ENCODE data around the gene PHYHIPL. TPM values are rescaled to one million over a fixed set of nuclear protein-coding genes. Genes with fewer than 3 reads are reported as not detected.

Gene PHYHIPL
- polyA plus RNA-seq (ENCODE audit: insufficient read length in 3 of 3): 10 to 100 TPM; 16.8 to 18.0 (median 17.2) TPM

GRCh38 chr10:59176241-59177030 is at the start of gene PHYHIPL:
PHYHIPL (plus strand) TSS chr10:59176643; CDS start chr10:59176854, 211 bp downstream.
- DNase-seq (ENCODE audit: low read depth in 3 of 3, low spot score in 2 of 3): no peak

- DNase-seq (ENCODE audit: low read depth in 3 of 3, low spot score in 2 of 3): no peak
Observed at GRCh38 chr10:59126991-59127390, 49.5 kb upstream of the PHYHIPL start.

GRCh38 chr10:59127991-59128390 is 48.5 kb upstream of the PHYHIPL start:
- DNase-seq (ENCODE audit: low read depth in 3 of 3, low spot score in 2 of 3): no peak

DNA sequence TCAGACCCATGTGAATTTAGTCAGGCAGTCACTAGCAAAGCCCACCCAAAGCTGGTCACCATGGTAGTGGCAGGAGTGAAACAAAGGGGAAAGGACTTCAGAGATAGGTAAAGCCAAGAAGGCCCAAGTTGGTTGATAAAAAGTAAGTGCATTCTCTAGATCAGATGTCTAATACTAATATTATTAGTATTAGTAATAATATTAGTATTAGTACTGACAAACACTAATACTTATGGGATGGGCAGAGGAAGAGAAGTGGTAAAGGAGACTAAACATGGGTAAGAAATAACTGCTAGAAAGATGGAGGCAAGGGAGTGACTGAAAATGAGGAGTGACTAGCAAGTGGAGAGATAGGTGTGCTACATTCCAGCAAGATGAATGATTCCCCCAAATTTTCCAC is 46.6 kb upstream of the PHYHIPL start:
- no peak for DNase-seq (ENCODE audit: low read depth in 3 of 3, low spot score in 2 of 3)

GRCh38 chr10:59131666-59132065 is 44.8 kb upstream of the PHYHIPL start:
- DNase-seq (ENCODE audit: low read depth in 3 of 3, low spot score in 2 of 3): no peak

DNA sequence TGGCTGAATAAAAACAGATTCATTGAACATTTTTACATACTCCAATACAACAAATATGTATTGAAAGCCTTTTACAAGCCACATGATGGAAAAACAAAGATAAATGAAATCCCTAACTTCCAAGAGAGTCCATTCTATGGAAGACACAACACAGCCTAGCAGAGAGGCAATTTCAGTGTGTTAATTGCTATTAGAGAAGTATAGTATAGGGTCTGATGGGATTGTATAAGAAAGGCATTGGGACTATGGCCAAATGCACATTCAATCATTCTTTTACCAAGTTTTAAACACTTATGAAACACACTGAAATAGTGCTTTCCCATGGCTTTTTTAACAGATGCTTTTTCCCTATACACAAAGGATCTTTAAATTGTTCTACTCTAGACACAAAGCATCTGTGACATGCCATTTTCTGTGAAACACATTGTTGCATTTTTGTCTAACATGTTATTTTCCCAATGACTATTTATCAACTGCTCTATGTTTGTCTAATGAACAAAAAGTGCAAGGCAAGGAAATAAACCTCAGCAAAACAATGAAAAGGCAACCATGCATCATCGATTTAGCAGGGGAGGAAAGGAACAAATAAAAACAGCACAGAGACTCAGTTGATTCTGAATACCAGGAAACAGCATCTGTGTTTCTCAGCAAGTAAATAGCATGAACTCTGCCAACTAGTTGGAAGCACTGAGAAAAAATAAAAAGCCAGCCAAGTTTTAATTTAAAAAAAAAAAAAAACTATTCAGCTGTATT is 42.4 kb upstream of the PHYHIPL start:
- DNase-seq (ENCODE audit: low read depth in 3 of 3, low spot score in 2 of 3): no peak

- no peak for DNase-seq (ENCODE audit: low read depth in 3 of 3, low spot score in 2 of 3)
Observed at GRCh38 chr10:59134785-59135184, 41.7 kb upstream of the PHYHIPL start.

DNA sequence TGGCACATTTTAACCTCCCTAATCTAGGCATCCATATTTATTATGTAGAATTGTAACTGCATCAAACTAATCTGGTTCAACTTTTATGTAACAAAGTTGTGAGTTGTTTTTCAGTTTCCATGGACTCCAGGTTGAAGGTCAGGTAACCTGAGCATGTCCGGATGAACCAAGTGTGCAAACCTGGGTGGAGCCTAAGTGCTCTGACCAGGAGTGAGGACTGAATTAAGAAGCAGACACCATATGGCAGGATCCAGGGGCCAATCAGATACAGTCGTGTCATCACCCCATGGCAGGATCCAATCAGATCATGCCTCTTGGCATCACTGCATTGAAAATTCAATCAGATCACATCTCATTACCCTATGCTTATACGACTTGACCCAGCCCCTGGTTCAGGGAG is 41.2 kb upstream of the PHYHIPL start:
- DNase-seq (ENCODE audit: low read depth in 3 of 3, low spot score in 2 of 3): no peak

DNA sequence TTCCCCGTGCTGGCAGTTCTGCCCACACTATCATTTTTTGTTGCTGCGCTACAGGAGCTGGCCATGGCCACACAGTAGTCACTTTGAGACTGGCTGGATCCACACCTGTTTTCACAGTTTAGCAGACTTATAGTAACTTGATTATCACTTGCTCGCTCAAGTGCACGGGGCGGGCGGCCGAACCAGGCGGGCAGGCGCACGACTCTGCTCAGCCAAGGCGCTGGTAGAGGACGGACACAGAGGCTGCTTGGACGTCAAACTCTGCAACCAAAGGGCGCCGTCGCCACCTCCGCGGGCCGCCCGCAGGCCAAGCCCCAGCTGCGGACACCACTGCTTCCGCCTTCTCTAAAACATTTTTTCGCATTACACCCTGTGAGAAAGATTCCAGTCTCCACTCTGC is 38.4 kb upstream of the PHYHIPL start:
- DNase-seq (ENCODE audit: low read depth in 3 of 3, low spot score in 2 of 3): no peak

DNA sequence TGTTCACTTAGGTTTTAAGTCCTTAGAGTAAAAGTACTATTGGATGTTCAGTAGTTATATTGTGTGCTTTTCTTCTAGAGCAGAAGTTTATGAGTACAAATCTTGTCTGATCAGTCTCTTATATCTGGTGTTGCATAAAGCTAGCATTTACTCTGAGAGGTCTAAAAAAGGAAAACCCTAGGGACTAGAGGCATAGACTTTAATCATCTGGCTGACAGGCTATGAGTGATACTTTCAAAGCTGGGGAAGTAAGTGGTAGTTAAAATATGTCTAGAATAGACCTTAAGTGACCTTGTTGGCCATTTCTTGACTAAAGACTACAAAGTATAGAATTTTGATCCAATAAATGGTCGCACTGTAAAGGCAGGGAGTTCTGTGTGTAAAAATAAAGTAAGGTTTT is 32.9 kb upstream of the PHYHIPL start:
- no peak for DNase-seq (ENCODE audit: low read depth in 3 of 3, low spot score in 2 of 3)

GRCh38 chr10:59148701-59149100 is 27.7 kb upstream of the PHYHIPL start:
- no peak for DNase-seq (ENCODE audit: low read depth in 3 of 3, low spot score in 2 of 3)

DNA sequence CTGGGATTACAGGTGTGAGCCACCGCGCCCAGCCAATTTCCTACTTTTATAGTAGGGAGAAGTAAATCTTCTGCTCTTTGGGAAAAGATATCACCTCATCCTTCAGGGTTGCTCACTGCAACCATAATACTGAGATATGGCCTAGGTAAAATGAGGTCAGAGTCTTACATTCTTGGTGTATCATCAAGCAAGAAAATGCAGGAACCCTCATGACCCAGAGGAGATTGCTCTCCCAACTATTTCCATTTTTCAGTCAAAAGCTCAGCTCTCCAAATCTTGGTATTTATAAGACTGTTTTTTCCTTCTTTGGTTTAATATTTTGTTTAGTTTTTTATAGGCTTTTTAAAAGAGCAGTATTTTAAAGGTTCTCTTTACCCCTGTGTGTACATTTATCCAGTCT is 20.9 kb upstream of the PHYHIPL start:
- no peak for DNase-seq (ENCODE audit: low read depth in 3 of 3, low spot score in 2 of 3)

DNA sequence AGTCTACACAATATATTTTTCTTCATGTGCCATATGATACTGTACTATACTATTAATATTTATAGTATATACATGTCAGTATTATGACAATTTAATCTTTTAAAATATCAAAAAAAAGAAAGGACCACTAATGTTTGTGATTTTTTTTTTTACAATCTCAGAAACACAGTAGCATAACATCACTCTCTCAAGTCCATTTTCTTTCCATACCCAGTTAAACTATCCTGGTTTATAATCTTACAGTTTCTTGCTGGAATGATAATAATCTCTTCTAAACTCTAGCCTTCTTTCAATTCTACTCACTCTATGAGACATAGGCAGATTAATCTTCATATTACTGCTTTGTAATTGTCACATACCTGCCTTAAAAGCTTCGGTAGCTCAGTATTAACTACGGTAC is 8.9 kb upstream of the PHYHIPL start:
- no peak for DNase-seq (ENCODE audit: low read depth in 3 of 3, low spot score in 2 of 3)

DNA sequence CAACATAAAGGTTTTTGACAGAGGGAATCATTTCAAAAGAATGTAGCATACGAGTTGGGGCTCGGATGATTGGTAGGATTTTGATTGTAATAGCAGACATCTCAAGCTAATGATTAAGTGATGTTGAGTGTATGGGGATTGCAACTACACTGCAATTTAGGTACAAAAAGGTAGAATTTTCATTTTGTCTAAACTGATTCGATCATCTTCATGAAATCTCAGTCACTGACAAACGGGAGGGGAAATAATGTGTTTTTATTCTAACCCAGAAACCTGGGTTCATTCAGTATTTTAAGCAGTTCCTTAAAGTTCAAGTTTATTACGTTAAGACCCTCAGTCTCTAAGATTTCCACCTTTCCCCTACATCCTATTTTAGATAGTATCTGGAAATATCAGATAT is 3.9 kb upstream of the PHYHIPL start:
- DNase-seq (ENCODE audit: low read depth in 3 of 3, low spot score in 2 of 3): no peak

DNA sequence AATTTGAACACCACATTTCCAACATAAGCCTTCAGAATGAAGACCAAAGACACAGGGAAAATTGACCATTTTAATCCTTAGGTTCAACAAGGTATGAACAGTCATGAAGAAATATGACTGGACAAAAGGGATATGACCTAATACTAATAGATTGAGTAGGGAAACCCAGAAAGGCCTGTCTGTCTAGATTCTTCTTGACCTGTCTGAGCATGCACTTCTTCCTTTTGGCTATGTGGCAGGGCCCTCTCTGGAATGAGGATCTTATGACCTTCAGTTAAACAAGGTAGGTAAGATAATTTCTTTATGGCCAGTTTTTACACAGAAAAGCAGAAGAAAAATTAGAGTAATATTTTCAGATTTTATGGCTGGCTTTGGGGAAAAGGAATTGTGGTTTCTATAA is 3.0 kb upstream of the PHYHIPL start:
- DNase-seq (ENCODE audit: low read depth in 3 of 3, low spot score in 2 of 3): no peak

GRCh38 chr10:59175538-59176240 is 754 bp upstream of the PHYHIPL start:
- no peak for DNase-seq (ENCODE audit: low read depth in 3 of 3, low spot score in 2 of 3)

DNA sequence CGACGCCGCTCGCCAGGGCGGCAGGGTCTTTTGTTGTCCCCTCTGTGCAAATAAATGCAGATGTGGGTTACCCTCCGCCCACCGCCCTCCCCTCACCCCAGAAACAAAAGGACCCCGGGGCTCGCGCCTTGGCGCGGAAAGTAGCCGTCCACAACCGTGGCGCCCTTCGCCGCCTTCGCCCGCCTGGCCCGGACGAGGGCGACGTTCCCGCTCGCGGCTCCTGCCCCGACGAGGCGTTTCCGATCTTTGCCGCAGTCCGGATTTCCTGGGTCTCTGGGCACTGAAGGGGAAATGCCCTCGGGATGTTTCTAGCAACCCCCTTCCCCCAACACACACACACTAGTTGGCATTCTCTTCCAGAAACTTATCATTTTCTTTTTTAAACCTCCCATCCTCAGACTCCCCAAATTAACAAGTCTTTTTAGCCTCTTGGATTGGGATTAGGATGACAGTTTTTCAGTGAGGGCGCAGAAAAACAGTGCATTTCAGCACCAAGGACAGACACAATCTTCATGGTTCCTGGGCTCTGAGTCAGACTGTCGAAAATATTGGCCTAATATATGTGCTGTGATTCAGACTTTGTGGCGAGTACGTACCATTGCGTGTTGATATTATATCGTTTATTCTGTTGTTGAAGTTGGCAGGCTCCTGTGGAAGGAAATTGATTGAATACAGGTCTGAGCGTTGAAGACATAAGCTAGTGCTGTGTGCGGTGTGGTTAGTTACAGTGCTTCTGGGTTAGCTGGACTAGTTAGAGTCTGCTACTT is 771 bp downstream of the PHYHIPL start:
- peak; percentile 64 to 71 (median 65) for DNase-seq (ENCODE audit: low read depth in 3 of 3, low spot score in 2 of 3)

- no peak for DNase-seq (ENCODE audit: low read depth in 3 of 3, low spot score in 2 of 3)
Observed at GRCh38 chr10:59177836-59178235, 1.4 kb downstream of the PHYHIPL start.

DNA sequence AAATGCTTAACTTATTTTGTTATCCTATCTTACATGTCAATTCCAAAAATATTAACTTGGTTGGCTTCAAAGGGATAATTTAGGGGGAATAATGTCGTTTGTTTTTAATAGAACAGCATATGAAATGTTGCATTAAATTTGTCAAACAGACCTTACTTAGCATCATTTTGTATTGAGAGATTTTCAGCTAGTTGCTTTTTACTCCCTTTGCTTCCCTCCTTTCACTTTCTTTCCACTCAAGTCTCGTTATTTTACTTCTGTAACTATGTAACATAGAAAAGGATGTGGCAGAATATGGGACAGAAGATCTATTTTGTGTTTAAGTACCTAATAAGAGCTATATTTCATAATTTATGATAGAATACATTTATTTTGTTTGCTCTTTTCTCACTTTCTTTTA is 2.6 kb downstream of the PHYHIPL start:
- DNase-seq (ENCODE audit: low read depth in 3 of 3, low spot score in 2 of 3): no peak

DNA sequence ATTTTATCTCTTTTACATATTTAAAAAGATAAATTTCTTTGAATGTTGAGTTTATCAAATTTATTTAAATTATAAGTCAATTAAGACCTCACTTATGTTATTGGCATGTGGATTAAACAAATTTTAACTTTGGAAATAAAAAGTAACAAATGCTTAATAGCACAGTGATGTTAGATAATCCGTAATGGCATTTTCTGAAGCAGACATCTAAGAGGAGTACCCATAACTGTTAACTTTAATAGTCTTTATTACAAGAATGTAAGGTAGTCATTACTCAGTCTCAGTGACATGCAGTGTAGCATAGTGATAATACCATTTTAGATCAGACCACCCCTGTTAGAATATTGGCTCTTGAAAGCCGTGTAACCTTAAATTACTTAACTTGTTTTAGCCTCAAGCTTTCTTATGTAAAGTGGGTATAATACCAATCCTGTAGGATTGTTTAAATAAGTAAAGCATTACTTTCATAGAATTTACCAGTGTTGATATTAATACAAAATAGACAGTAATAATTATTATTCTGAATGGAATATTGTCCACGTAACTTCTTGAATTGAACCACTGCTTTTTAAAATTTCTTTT is 4.3 kb downstream of the PHYHIPL start:
- DNase-seq (ENCODE audit: low read depth in 3 of 3, low spot score in 2 of 3): no peak
